ENCODE measurements around the gene ADGRF4.
A peak's percentile ranks its signal among the peaks of the same experiment; 100 is the strongest.

ADGRF4 gene

DNA sequence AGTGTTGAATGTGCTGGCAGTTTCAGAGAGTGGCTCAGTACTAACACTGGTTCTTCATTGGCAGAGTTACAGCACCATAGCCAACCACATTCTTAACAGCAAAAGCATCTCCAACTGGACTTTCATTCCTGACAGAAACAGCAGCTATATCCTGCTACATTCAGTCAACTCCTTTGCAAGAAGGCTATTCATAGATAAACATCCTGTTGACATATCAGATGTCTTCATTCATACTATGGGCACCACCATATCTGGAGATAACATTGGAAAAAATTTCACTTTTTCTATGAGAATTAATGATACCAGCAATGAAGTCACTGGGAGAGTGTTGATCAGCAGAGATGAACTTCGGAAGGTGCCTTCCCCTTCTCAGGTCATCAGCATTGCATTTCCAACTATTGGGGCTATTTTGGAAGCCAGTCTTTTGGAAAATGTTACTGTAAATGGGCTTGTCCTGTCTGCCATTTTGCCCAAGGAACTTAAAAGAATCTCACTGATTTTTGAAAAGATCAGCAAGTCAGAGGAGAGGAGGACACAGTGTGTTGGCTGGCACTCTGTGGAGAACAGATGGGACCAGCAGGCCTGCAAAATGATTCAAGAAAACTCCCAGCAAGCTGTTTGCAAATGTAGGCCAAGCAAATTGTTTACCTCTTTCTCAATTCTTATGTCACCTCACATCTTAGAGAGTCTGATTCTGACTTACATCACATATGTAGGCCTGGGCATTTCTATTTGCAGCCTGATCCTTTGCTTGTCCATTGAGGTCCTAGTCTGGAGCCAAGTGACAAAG is 17.0 kb upstream of the ADGRF4 start:
- no peak for DNase-seq

DNA sequence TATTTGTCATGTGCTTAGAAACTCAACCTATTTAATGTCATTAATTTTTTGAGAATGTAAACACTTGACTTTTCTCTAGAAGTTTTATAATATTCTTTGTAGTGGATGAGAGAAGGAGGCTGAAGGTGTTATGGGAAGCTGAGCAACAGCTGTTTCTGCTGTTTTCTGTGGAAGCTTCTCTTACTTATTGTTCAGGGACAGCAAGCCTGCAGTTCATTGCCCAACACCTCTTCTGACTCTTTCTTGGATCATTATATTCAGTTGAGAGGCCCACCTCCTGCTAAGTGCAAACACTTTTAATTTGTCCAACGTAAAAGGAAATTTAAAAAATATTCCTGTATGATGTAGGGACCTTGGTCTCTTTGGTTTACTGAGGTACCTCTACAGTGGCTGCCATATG is 12.0 kb upstream of the ADGRF4 start:
- no peak for DNase-seq

DNA sequence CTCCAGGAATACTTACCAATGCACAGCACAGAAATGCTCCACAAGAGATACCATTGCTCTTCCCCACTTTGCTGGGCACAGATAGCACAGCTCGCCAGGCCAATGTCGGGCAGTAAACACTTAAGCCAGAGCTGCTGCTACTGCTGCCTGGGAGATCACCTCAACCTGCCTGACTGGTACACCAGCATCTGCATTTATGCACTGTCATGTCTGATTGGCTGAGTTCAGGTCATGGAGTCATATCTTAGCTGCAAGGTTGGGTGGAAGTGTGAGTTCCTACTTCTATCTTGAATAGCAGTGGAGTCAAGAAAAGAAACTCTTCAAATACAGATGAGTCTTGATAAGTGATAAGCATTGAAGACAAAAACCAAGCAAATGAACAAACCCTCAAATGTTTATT is 10.9 kb upstream of the ADGRF4 start:
- no peak for DNase-seq

DNA sequence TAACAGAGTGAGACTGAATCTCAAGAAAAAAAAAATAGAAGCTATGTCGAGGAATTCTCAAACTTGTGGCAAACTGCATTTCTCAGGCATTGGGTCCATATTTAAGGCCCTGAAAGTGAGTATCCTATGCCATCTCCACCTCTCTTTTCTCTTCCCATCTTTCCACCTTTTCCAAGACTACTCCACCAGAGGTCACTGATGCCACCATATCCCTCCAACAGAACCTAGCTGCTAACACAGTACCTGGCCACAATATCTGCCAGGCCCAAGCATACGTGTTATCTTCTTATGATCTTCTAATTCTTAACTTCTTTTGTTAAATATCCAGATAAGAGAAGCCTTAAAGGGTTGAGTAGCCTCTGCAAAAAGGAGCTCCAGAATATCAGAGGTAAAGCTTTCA is 8.2 kb upstream of the ADGRF4 start:
- peak; percentile 19 for DNase-seq

DNA sequence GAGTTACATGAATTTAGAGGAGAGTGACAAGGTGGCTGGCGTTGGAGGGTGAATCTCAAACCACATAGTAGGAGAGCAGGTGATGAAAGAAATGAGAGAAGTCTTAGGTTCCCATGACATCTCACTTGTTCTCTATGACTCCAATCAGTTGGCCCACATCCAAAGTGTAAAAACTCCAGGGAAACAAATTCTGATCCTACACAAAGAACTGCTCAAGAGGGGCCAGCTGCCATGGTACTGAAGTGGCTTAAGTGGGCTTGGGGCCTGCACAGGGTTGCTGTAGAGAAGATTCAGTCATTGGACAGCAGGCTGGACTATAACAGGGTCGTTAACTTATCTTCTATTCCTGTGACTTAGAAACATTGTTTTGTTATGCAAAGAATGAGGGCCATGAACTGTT is 7.6 kb upstream of the ADGRF4 start:
- peak; percentile 48 for DNase-seq

DNA sequence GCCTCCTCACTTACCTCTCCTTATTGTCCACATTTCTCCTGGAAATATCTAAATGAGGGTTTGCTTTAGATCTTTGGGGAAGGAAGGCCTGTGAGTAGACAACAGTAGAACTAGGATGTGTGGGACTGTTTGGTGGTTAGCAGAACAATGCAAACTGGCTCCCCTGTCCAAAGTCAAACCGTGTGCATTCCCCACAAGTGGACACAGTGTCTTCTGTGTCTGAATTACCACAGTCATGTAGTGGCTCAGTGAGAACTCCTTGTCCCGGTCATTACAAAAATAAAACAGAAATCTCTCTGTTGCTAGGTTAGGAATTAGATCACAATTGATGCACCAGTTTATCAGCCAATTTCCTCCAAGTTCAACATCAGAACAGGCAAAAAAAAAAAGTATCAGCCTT is 455 bp upstream of the ADGRF4 start:
- no peak for DNase-seq

DNA sequence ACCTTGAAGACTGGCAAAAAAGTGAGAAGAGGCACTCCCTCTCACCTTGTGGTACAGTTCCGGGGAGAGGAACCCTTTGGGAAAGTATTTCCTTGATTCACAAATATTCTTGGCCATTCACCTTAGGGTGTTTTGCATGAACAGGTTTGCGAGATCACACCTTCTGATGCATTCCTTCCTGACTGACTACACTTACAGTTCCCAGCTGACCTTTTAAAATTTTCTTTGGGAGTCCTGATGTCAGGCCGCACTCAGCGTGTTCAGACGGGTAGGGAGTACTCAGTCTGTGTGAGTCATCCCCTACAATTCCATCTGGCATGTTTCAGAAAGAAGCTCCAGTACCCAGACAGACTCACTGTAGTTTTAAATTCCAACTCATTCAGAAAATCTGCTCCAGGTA is 1.7 kb downstream of the ADGRF4 start:
- no peak for DNase-seq

DNA sequence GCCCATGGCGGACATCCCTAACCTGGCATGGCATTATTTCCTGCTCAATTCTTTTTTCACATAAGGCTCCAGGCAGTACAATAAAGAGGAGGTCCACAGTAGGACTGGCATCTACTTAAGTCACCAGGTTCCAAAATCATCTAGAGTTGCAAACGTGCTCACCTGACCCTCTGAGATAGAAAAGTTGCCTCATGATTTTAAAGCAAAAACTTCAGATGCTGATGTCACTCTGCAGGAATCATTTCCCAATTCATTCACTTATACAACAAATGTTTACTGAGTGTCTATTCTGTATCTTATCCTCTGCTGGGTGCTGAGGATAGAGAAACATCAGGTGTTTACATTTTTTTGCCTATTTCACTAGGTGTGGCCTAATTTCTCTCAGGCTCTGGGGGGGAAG is 2.2 kb downstream of the ADGRF4 start:
- no peak for DNase-seq

DNA sequence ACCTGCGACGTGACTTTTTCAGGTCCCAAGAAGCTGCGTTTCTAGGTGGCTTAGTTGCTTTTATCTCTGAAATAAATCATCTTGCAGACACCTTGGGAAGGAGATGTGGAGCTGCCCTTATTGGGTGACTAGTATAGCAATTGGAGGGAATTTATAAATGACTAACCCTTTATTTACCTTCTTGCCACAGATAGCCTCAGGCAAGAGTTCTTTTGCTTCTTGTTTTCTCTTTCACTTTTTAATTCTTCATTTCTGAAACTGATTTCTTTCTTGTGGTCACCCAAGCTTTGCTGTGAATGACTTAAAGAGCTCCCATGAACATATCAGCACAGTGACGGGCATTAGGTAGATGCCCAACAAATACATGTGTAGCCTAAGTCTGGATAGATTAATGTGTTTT is 3.0 kb downstream of the ADGRF4 start:
- DNase-seq = no peak

DNA sequence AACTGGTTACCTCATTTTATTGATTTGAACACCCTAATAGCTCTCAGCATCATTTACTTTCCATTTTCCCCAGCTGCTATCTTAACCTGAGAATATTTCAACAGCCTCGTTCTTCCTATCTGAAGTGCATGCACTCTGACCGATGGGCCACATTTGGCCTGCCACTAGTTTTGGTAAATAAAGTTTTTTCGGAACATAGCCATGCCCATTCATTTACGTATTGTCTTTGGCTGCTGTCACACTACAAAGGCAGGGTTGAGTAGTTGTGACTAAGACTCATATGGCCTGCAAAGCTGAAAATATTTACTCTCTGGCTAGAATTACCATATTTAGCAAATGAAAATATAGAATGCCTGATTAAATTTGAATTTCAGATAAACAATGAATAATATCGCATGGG is 10.8 kb downstream of the ADGRF4 start:
- peak; percentile 69 for DNase-seq

DNA sequence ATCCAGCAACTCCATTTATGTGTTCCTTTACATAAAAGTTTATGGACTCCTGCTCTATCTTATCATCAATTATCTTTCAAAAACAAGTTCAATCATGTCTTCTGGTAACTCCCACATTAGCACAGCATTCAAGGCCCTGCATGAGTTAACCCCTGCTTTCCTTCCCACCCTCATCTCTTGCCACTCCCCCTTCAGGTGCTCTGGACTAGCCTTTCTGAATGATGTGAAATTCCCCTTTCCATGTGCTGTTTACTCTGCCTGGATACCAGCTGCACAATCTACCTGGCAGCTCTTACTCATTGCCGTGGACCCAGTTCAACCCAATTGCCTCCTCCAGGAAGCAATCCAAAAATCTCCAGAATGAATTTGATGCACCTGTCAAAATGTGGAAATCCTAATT is 11.9 kb downstream of the ADGRF4 start:
- no peak for DNase-seq

DNA sequence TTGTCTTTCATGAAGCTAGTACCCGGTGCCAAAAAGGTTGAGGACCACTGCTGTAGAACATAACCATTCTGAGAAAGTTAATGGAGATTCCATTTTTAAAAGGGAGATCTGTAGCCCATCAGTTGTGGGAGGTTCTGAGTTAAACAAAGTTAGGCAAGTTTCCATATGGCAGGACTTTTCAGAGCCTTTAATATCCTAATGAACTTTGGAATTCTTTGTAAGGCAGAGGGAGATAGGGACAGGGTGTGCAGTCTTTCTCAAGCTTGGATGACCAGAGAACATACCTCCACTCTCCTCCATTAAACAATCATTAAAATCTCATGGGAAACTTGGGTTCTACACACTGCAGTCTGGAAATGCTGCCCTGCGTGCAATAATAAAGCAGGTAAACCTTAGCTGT is 14.8 kb downstream of the ADGRF4 start:
- no peak for DNase-seq

DNA sequence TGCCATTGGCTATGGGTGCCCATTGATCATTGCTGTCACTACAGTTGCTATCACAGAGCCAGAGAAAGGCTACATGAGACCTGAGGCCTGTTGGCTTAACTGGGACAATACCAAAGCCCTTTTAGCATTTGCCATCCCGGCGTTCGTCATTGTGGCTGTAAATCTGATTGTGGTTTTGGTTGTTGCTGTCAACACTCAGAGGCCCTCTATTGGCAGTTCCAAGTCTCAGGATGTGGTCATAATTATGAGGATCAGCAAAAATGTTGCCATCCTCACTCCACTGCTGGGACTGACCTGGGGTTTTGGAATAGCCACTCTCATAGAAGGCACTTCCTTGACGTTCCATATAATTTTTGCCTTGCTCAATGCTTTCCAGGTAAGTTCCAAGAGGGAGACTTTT is 16.4 kb downstream of the ADGRF4 start:
- DNase-seq = no peak

DNA sequence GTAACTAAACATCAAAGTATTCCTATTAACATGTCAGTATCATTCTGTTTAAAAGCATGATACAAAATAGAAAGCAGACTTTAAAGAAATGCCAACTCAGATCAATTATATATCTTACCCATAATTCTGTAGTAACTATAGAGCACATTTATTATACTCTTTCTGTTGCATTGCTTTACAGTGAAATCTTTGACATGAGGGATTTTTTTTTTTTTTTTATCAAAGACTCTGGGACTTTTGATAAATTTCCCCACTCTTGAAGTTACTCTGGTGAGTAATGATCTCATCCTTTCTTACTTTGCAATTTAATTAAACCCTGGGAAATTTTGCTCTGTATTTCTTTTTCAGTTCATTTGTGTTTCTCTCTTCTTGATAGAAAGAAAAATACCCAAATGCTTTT is 17.4 kb downstream of the ADGRF4 start:
- DNase-seq = no peak

DNA sequence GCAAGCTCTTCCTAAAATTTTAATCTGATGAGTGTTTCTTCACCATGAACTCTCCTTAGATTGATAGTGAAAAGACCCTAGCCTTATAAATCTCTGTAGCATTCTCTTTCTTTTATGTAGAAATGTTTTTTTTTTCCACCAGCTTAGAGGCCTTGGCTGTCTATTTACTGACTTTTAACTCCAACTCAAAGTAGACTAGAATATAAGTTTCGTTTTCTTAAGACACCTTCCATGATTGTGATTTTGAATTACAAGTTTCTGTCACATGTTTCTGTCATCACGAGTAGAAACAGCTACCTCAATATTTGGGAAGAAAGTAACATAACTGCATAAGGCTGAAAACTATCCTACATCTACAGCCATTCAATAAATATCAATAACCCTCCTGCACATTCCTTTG is 17.8 kb downstream of the ADGRF4 start:
- DNase-seq = no peak

DNA sequence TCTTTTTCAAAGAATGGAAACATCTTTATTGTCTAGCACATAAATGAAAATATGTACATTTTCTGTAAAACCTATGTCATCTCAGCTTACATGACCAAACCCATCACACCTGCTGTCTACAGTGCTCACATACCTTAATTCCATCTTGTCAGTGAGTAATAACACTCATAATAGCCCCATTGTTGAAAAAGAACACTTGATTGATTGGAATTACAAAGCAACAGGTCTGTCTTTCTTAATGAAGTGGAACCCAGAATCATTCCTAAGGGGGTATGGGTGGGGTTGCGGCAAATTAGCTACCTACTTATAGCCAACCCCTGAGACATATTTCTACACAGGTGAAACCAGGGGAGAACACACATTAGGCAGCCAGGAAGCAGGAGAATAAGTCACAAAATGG is 20.2 kb downstream of the ADGRF4 start:
- DNase-seq = no peak

DNA sequence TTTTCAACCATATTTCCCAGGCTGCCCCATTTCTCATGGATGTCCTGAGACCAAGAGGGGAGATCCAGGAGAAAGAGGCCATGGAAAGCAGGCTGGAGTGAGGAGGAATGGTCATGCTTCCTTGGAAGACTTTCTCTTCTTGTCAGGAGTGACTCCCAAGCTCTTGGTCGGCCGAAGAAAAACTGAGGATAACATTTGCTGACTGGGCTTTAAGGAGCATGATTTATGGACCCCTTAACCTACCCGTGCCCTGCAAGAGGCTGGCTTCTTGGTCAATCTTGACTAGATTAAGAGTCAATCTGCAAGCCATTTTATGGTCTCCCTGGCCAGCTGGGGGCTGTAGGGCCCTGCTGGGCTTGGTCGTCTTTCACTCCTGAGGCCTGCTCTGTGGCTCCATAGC is 22.8 kb downstream of the ADGRF4 start:
- DNase-seq = no peak

DNA sequence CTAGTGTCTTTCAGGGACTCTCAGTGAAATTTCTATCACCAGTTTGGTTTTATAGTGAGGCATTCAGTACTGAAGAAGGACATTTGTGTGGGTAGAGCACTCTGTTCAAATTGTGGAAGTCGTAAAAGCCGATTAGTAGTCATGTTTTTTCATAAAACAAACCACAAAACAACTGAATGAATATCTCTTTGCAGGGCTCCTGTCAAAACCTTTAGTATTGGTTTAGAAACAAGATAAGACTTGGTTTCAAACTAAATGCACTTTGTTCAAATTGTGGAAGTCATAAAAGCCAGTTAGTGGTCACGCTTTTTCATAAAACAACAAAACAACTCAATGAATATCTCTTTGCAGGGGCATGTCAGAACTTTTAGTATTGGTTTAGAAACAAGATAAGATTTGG is 23.8 kb downstream of the ADGRF4 start:
- DNase-seq = no peak

DNA sequence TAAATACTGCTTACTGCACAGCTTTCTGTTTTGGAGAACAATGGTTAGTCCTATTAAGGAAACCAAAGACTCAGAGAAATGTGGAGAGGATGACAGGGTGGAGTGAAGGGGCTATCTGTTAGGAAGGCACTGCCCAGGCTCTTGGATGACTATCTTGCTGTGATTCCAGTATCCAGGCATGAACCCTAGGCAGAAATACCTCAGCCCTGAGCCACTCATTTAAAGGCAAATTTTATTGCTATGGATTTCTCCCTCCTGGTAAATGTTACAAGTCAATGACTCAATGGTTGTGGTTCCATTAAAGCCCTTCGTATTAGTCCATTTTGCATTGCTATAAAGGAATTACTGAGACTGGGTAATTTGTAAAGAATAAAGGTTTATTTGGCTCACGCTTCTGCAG is 25.9 kb downstream of the ADGRF4 start:
- no peak for DNase-seq

DNA sequence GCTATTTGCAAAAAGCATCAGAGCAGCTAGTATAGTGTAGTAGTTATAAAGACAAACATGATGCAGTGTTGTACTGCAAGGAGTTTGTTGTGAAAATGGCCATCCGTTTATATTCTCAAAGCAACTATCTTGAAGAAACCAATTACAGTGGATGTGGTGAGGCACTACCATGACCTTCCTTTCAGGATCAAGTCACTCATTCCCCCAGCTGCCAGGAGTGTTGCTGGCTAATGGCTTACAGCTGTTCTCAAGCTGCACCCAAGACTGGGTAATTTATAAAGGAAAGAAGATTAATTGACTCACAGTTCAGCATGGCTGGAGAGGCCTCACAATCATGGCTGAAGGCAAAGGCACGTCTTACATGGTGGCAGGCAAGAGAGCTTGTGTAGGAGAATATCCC is 29.0 kb downstream of the ADGRF4 start:
- DNase-seq = no peak

DNA sequence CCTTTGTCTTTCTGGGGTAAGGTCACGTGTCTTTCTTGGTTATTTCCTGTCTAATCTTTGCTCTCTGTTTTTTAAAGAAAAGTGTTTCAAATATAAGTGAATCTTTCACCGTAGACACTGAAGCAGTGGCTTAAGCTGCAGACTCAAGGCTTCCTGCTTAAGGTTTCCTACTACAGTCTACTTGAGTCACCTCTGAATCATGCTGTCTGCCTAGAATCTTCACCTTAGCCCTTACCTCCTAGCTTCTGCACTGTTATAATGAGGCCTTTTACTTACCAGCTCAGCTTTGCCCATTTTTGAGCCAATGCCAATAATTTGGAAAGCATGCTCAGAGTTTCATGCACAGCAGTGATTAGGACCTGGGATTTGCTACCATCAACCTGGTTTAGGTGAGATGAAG is 30.6 kb downstream of the ADGRF4 start:
- no peak for DNase-seq

DNA sequence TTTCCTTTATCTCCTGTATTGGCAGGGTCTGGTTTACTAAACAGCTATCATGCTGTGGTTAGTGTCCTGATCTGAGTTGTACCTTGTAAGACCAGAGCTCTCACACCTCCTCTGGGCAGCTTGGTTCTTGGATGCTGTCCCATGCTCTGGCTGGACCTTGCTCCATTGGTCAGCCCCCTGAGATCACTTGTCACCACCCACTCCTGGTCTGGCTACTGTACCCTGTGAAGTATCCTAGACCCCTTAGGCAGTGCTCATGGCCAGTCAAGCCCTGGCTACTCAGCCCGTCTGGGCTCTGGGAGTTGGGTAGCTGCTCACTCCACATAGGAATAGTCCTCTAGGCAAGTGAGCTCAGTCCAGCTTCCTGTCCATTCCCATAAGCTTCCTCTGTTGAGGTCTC is 31.1 kb downstream of the ADGRF4 start:
- DNase-seq = no peak

DNA sequence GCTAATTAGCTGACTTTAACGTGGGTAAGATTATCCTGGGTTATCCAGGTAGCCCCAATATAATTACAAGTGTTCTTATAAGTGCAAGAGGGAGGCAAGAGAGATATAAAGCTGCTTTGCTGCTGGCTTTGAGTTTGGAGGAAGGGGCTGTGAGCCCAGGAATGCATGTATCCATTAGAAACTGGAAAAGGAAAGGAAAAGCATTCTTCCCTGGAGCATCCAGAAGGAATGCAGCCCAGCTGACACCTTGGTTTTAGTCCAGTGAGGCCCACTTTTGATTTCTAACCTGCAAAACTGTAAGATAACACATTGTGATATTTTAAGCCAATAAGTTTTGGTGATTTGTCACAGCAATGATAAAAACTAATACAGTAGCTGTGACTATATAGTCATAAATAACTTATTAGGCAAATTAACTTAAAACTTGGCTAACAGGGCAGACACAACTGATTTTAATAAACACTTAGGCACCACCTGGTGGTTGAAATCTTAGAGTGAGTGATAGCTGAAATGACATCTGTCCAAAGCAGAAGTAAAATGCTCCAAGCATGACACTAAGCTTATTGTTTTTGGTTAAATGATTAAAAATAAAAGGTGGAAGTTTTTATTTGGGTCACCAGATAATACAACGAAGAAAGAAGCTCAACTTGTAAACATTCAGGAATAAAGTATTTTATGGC is 35.6 kb downstream of the ADGRF4 start:
- no peak for DNase-seq

DNA sequence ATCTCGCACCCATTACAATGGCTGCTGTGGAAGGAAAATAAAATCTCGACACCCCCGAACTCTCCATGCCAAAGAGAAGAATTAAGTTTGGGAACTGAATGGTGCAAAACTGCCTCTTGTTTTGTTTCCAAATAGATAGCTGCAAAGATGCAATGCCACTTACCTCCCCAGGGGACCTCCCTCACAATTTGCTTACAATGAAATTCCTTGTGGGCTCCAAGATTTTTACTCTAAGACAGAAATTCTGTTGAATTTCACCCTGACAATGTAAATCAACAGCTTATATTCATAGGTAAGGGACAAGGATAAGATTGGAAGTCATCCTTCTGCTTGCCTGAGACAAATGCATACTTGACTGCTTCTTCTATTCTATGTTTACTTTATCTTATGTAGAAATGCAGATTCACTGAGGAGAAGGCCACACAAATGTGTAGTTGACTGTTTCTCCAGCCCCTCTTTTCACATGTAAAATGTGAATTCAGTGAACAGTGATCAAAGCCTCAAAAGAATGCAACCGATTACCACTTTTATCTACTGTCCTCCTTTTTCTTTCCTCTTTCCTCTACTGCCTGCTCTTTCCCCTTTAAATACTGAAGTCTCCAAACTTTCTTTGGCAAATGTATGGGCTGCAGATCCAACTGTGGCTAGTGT is 36.6 kb downstream of the ADGRF4 start:
- no peak for DNase-seq
